NCI-H2227 (cell line): ENCODE results near the gene TMBIM4.
"Not testable (repeated sequence)": the region's sequence is repeated elsewhere in the genome, so short reads cannot be mapped to it uniquely, and the experiment has no call there.

Experiments used
- DNase-seq: peaks from one replicate; lab custom pipeline; 2025; ENCODE audit not compliant: unreplicated experiment; lab: John Stamatoyannopoulos, UW

The TMBIM4 gene

GRCh38 chr12:66187036-66187435, 17.2 kb upstream of the TMBIM4 start:
- no peak for DNase-seq

- not testable (repeated sequence) for DNase-seq
These were observed 15.0 kb upstream of the TMBIM4 start for GRCh38 chr12:66184822-66185221.

- DNase-seq = no peak
These were observed 13.2 kb upstream of the TMBIM4 start for GRCh38 chr12:66182956-66183355.

- no peak for DNase-seq
These were observed 6.5 kb upstream of the TMBIM4 start for GRCh38 chr12:66176105-66176900.

GRCh38 chr12:66174391-66175325, 4.9 kb upstream of the TMBIM4 start:
- not testable (repeated sequence) for DNase-seq

- DNase-seq = no peak
These were observed 810 bp upstream of the TMBIM4 start for GRCh38 chr12:66170606-66171005.

- no peak for DNase-seq
These were observed 1.4 kb downstream of the TMBIM4 start for GRCh38 chr12:66168410-66168809.

GRCh38 chr12:66166561-66166960, 3.2 kb downstream of the TMBIM4 start:
- DNase-seq = no peak

GRCh38 chr12:66165141-66165540, 4.7 kb downstream of the TMBIM4 start:
- DNase-seq = no peak

GRCh38 chr12:66164349-66164821, 5.4 kb downstream of the TMBIM4 start:
- no peak for DNase-seq

- no peak for DNase-seq
These were observed 6.5 kb downstream of the TMBIM4 start for GRCh38 chr12:66163289-66163688.

GRCh38 chr12:66162701-66163100, 7.1 kb downstream of the TMBIM4 start:
- DNase-seq = no peak

GRCh38 chr12:66160704-66161103, 9.1 kb downstream of the TMBIM4 start:
- DNase-seq = no peak

GRCh38 chr12:66159123-66159522, 10.7 kb downstream of the TMBIM4 start:
- DNase-seq = no peak

GRCh38 chr12:66156654-66157053, 13.1 kb downstream of the TMBIM4 start:
- no peak for DNase-seq

- no peak for DNase-seq
These were observed 15.0 kb downstream of the TMBIM4 start for GRCh38 chr12:66154776-66155175.

GRCh38 chr12:66152732-66153131, 17.1 kb downstream of the TMBIM4 start:
- no peak for DNase-seq

- DNase-seq = no peak
These were observed 19.9 kb downstream of the TMBIM4 start for GRCh38 chr12:66149702-66150398.

- no peak for DNase-seq
These were observed 24.7 kb downstream of the TMBIM4 start for GRCh38 chr12:66144791-66145754.

GRCh38 chr12:66143868-66144267, 25.9 kb downstream of the TMBIM4 start:
- DNase-seq = no peak
